Neural cell (in vitro differentiated cells): ENCODE measurements around the gene NPAS3.

Source experiments
- POLR2AphosphoS5 ChIP-seq: IDR thresholded peaks from 2 replicates; pipeline ENCODE4 v1.6.1; 2012
- TF ChIP-seq, protein P1 (sequence below): fragments of 450-650 bp; IDR thresholded peaks from 2 replicates; pipeline ENCODE4 v1.5.1; 2014; ENCODE audit warnings: antibody characterized with exemption, mild to moderate bottlenecking, moderate library complexity; ENCODE audit not compliant: poor library complexity, severe bottlenecking

DNA sequence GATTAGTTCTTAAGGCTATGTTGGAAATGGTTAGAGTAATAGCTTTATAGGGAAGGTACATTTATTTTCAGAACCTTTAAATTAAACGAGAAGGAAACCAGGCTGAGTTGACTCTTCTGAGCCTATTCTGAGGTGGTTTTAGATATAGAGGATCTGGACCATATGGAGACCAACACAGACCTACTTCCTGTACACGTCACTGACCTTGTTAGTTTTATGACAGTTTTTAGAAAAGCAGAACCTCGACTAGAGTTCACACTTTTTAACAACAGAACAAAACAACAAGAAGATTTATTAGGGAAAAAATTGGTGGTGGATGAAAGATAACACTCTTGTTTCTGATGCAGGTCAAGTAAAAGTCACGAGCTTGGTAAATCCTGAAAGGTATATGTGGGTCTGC lies 107.1 kb downstream of the NPAS3 start:
- TF ChIP-seq, protein P1, sequence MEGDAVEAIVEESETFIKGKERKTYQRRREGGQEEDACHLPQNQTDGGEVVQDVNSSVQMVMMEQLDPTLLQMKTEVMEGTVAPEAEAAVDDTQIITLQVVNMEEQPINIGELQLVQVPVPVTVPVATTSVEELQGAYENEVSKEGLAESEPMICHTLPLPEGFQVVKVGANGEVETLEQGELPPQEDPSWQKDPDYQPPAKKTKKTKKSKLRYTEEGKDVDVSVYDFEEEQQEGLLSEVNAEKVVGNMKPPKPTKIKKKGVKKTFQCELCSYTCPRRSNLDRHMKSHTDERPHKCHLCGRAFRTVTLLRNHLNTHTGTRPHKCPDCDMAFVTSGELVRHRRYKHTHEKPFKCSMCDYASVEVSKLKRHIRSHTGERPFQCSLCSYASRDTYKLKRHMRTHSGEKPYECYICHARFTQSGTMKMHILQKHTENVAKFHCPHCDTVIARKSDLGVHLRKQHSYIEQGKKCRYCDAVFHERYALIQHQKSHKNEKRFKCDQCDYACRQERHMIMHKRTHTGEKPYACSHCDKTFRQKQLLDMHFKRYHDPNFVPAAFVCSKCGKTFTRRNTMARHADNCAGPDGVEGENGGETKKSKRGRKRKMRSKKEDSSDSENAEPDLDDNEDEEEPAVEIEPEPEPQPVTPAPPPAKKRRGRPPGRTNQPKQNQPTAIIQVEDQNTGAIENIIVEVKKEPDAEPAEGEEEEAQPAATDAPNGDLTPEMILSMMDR: no peak
- TF ChIP-seq POLR2AphosphoS5: no peak
